Naive B cell (primary cell): ENCODE measurements around the gene PSENEN. TPM values are rescaled to one million over a fixed set of nuclear protein-coding genes. Genes with fewer than 3 reads are reported as not detected.

Experiments
- ATAC-seq, 2 donors: fragments of 150-1000 bp; cut with Tn5 transposase; 2 replicates each; pipeline ENCODE4 v1.10.0; 2021; ENCODE audit warnings: low read depth in 2 of 2, mild to moderate bottlenecking in 2 of 2, moderate library complexity in 2 of 2
- DNase-seq: peaks from one replicate; pipeline ENCODE4 v3.0.0; 2022
- H3K27ac Mint-ChIP-seq, 6 donors: one replicate each; pipeline ENCODE4 v1.8.0; 2020 to 2022; ENCODE audit warnings: mild to moderate bottlenecking in 6 of 6, mixed read lengths in 6 of 6, moderate library complexity in 5 of 6, inconsistent platforms in 2 of 6
- H3K27me3 Mint-ChIP-seq, 3 donors: one replicate each; pipeline ENCODE4 v1.8.0; 2021 to 2022; ENCODE audit warnings: mixed read lengths in 3 of 3, mild to moderate bottlenecking in 1 of 3
- H3K36me3 Mint-ChIP-seq, 2 donors: one replicate each; pipeline ENCODE4 v1.8.0; 2020 to 2022; ENCODE audit warnings: mixed read lengths in 2 of 2, inconsistent platforms in 1 of 2, mild to moderate bottlenecking in 1 of 2
- H3K4me1 Mint-ChIP-seq, 3 donors: one replicate each; pipeline ENCODE4 v1.8.0; 2020 to 2022; ENCODE audit warnings: mixed read lengths in 3 of 3, inconsistent platforms in 1 of 3, mild to moderate bottlenecking in 1 of 3, moderate library complexity in 1 of 3
- H3K4me3 Mint-ChIP-seq, 8 donors: one replicate each; pipeline ENCODE4 v1.8.0; 2020 to 2022; ENCODE audit warnings: mild to moderate bottlenecking in 8 of 8, mixed read lengths in 8 of 8, moderate library complexity in 8 of 8, inconsistent platforms in 2 of 8
- H3K9me3 Mint-ChIP-seq, 7 donors: one replicate each; pipeline ENCODE4 v1.8.0; 2020 to 2022; ENCODE audit warnings: mixed read lengths in 7 of 7, mild to moderate bottlenecking in 5 of 7, inconsistent platforms in 2 of 7, moderate library complexity in 1 of 7
- polyA plus RNA-seq, 6 donors: library from polyadenylated mRNA; unstranded; fragments of 300-500 nt; fragmentation: Illumina TruSeq; gene quantifications; one replicate each; pipeline ENCODE4 v1.2.3, GENCODE V29; 2021; ENCODE audit warnings: low read depth in 6 of 6

PSENEN gene, protein sequence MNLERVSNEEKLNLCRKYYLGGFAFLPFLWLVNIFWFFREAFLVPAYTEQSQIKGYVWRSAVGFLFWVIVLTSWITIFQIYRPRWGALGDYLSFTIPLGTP
- polyA plus RNA-seq = 100 to 1,000 TPM in 2 of 6 donors, 10 to 100 TPM in 4; 82.4 to 105 (median 94.3) TPM

DNA sequence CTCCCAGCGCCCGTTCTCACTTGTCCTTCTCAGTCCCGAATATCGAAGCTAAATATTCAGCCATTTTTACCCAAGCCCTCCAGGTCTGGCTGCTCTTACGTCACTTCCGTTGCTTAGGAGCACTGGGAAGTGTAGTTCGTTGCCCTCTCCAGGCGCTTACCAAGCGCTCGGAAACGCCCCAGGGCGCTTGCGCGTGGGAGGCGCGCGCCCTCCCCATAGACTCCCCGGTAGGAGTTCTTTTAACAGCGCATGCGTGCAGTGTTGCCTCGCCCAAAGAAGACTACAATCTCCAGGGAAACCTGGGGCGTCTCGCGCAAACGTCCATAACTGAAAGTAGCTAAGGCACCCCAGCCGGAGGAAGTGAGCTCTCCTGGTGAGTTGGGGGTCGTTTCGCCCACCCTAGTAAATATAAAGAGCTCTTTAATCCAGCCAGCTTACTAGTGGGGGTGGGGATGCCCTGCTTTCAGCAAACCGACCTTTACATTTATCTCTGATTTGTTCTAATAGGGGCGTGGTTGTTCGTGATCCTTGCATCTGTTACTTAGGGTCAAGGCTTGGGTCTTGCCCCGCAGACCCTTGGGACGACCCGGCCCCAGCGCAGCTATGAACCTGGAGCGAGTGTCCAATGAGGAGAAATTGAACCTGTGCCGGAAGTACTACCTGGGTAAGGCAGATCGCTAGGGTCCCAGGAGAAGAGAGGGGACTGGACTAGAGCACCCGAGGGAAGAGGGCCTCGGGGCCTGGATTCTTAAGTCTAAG is at the start of gene PSENEN, which contains the start of gene U2AF1L4:
Gene PSENEN, plus strand, starts transcription at position 324 of the 759 bp plus-strand sequence. Its CDS starts 280 bp downstream, at position 604.
Gene U2AF1L4, minus strand, starts transcription at position 91 of the 759 bp plus-strand sequence. Its CDS starts 27 bp downstream, at position 64.
- Mint-ChIP-seq H3K27me3 (no peaks in the 10 kb centered on the region), H3K4me3 (peak within 1 kb of the TSS; percentile 85 to 100 (median 96)), H3K4me1 (peaks cover 43 to 74% (median 64%) of the 10 kb centered on the region in 3 donors), H3K36me3 (peaks cover 0 to 8% of the 10 kb centered on the region in 2 donors), H3K9me3 (peaks cover 0 to 3% (median 0%) of the 10 kb centered on the region in 7 donors), H3K27ac (peak within 1 kb of the TSS; percentile 98 to 100 (median 99))
- ATAC-seq (peak; percentile 52 to 57), DNase-seq (peak; percentile 97)

DNA sequence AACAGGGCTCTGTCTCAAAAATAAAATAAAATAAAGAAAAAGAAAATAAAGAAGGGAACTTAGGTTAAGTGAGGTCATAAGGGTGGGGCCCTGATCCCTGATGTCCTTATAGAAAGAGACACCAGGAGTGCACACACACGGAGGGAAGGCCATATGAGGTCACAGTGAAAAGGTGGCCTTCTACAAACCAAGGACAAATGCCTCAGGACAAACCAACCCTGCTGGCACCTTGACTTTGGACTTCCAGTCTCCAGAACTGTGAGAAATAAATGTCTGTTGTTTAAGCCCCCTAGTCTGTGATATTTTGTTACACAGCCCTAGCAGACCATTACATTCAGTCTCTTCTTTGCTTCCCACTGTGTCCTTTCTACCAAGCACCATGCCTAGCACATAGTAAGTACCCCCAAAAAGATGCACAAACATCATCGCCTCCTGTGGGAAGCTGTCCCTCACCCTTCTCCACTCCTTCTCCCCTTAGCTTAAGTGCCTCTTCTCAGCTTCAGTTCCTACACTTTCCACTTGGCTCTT is 49.5 kb upstream of the PSENEN start:
- DNase-seq (no peak), ATAC-seq (no peak)
- Mint-ChIP-seq H3K36me3 (no peaks in the 10 kb centered on the region), H3K27ac (no peak overlapping the region), H3K4me1 (peaks cover 0 to 6% (median 4%) of the 10 kb centered on the region in 3 donors), H3K4me3 (no peak overlapping the region), H3K27me3 (peaks cover 0 to 10% (median 4%) of the 10 kb centered on the region in 3 donors), H3K9me3 (no peaks in the 10 kb centered on the region)

DNA sequence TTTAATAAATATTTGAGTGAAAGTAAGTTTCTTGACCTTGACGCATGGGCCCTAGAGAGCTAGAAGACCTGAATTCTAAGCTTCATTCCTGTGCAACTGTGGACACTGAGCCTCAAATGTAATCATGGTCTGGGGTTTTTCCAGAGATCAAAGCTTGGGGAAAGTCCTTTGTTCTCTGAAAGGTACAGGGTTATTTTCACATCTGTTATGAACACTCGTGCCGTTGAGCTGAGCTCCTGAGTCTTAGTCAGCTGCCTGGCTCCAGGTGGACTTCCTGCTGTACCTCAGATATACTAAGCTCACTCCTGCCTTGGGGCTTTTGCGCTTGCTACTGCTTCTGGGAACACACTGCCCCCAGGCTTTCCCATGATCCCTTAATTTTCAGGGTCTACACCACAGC is 48.6 kb upstream of the PSENEN start:
- Mint-ChIP-seq H3K9me3 (no peaks in the 10 kb centered on the region), H3K27ac (no peak overlapping the region), H3K4me1 (peaks cover 0 to 6% (median 4%) of the 10 kb centered on the region in 3 donors), H3K36me3 (no peaks in the 10 kb centered on the region), H3K27me3 (peaks cover under 1 to 10% (median 4%) of the 10 kb centered on the region in 3 donors), H3K4me3 (no peak overlapping the region)
- ATAC-seq (no peak), DNase-seq (no peak)

DNA sequence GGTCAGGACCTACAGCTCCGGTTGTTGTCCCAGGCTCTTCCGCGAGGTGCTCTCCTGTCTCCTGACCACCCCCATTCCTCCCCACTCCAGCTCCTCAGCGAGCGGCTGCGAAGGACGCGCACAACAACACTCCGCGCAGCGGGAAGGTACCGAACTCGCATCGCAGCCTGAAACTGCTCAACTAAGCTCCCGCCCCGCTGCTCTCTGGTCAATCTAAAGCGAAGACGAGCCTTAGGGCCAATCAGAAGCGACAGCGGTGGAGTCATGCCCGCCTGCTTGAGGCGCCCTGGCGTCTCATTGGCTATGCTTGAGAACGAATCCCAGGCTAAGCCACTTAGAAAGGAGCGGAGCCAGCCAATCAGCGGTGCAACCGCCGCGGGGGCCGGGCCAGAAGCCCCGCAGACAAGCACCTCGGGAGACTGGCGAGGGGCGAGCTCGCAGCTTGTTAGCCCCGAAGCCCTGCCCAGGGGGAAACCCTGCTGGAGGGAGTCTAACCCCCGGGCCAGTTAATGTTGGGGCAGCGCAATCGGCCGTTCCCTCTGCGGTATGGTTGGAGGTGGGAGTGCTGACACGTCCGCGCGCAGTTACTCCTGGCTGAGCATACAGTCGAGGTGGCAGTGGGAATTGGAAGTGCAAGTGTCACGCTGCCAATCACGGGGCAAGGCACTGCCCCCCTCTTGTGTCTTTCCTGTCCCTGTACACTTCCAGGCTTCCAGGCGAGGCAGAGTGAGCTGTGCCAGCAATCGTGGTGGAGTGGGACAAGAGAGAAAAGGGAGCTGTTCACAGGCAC is 43.0 kb upstream of the PSENEN start:
- Mint-ChIP-seq H3K4me1 (peaks cover 5 to 7% (median 6%) of the 10 kb centered on the region in 3 donors), H3K9me3 (peaks cover 0 to 1% (median 0%) of the 10 kb centered on the region in 7 donors), H3K27ac (peak overlapping the region in 5 of 6 donors; percentile 53 to 91 (median 87)), H3K27me3 (peaks cover 6 to 16% (median 7%) of the 10 kb centered on the region in 3 donors), H3K4me3 (peak overlapping the region; percentile 86 to 100 (median 94)), H3K36me3 (no peaks in the 10 kb centered on the region)
- ATAC-seq (peak; percentile 98 to 99), DNase-seq (peak; percentile 87)

DNA sequence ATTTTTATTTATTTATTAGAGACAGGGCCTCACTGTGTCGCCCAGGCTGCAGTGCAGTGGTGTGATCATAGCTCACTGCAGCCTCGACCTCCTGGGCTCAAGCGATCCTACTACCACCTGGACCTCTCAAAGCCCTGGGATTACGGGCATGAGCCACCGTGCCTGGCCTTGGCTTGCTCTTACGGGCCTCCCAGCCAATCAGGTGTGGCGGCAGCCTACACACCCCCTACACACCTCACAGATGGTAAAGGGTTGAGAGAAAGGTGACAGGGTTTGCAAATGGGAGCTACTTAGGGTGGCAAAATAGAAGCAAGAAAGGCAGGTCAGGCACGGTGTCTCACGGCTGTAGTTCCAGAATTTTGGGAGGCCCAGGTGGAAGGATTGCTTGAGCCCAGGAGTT is 42.1 kb upstream of the PSENEN start:
- peaks cover 6 to 16% (median 7%) of the 10 kb centered on the region in 3 donors for H3K27me3 Mint-ChIP-seq
- ATAC-seq (no peak), DNase-seq (no peak)
- H3K36me3 Mint-ChIP-seq = no peaks in the 10 kb centered on the region
- H3K4me3 Mint-ChIP-seq = peak overlapping the region in 6 of 8 donors; percentile 12 to 97 (median 89)
- H3K27ac Mint-ChIP-seq = no peak overlapping the region
- H3K9me3 Mint-ChIP-seq = peaks cover 0 to 1% (median 0%) of the 10 kb centered on the region in 7 donors
- H3K4me1 Mint-ChIP-seq = peaks cover 5 to 7% (median 6%) of the 10 kb centered on the region in 3 donors

DNA sequence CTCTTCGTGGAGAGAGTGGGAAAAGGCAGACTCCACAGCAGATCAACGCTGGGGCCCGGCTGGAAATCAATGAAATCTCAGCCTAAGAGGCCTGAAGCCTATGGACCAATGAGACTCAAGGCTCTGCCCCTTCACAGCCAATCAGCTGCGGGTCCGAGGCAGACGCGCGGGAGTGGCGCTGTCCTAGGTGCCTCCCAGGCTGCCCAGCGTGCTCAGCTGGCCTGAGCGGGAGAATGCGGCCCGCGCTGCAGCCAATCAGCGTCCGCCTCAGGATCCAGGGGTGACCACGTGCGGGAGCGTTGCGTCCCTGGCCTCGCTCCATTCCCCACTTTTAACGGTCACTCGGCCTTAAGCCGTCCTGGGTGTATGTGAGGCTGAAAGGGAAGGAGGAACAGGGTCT is 41.2 kb upstream of the PSENEN start, which contains the start of gene ZBTB32:
Gene ZBTB32, plus strand, starts transcription at position 341 of the 400 bp plus-strand sequence. CDS start 10,069 bp downstream, outside the sequence.
- Mint-ChIP-seq H3K4me3 (peak within 1 kb of the TSS in 4 of 8 donors; percentile 12 to 97 (median 46)), H3K4me1 (peaks cover 5 to 7% (median 6%) of the 10 kb centered on the region in 3 donors), H3K27ac (no peak within 1 kb of the TSS), H3K36me3 (no peaks in the 10 kb centered on the region), H3K9me3 (peaks cover 0 to 1% (median 0%) of the 10 kb centered on the region in 7 donors), H3K27me3 (peaks cover 6 to 9% (median 7%) of the 10 kb centered on the region in 3 donors)
- DNase-seq (no peak), ATAC-seq (no peak)

DNA sequence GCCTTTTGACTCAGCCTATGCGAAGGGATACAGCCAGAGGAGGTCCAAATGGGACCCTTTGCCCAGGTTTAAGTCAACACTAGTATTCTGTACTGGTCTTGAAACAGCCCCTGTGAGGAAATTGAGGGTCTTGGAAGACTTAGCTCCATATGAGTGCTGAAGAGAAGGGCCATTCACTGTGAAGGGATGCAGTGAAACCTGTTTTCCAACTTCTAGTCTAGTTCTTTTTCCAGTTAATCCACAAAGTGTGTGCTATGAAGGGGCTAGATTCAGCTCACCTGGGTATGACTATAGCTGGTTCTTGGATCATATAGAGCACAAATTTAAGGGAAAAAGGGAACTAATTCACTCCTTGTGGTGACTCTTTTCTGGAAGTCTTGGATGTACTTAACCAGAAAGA is 37.1 kb upstream of the PSENEN start:
- Mint-ChIP-seq H3K9me3 (no peaks in the 10 kb centered on the region), H3K36me3 (no peaks in the 10 kb centered on the region), H3K4me1 (peaks cover 7 to 29% (median 14%) of the 10 kb centered on the region in 3 donors), H3K27ac (no peak overlapping the region), H3K4me3 (no peak overlapping the region), H3K27me3 (no peaks in the 10 kb centered on the region)
- DNase-seq (no peak), ATAC-seq (no peak)

DNA sequence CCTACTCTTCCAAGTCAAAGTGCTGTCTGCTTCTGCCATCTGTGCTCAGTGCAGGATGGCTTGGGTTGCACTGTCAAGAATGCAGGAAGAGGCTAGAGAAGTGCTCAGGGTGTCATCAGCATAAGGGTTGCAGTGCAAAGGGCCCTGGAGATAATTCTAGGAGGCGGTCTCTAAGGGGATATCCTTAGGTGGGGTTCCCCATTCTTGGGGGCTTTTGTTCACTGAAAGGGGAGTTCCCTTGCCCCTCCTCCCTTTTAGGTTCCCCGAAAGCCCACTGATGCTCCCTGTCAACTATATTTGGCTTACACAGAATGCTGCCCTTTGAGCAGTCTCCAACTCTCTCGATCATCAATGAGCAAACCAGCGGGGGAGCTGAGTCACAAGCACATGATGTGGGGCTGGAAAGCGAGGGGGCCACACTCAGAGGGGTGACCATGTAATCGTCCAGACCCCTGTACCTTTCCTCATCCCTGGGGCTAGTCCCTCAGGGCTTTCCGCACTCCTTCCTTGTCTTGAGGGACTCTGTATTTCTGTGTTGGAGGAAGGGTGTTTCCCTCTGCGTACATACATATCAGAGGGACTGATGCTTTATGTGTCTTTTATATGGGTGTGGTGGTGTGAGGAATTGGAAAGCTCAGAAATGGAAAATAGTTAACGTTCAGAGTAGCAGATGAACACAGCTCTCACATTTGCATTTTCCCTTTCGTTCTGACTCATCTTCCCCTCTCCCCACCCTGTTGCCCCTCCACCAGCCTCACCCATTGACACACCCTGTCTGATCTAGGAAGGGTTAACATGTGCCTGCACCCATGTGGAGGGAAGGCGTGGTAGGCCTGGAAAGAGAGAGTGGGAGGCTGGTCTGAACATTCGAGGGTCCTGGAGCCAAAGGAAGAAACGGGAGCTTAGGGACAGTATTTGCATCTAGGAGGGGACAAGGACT is 34.4 kb upstream of the PSENEN start:
- peak; percentile 53 for ATAC-seq
- DNase-seq = no peak
- Mint-ChIP-seq H3K9me3 (no peaks in the 10 kb centered on the region), H3K27me3 (no peaks in the 10 kb centered on the region), H3K4me3 (peak overlapping the region in 6 of 8 donors; percentile 2 to 67 (median 42)), H3K27ac (peak overlapping the region; percentile 15 to 98 (median 85)), H3K36me3 (no peaks in the 10 kb centered on the region), H3K4me1 (peaks cover 29 to 44% (median 34%) of the 10 kb centered on the region in 3 donors)

DNA sequence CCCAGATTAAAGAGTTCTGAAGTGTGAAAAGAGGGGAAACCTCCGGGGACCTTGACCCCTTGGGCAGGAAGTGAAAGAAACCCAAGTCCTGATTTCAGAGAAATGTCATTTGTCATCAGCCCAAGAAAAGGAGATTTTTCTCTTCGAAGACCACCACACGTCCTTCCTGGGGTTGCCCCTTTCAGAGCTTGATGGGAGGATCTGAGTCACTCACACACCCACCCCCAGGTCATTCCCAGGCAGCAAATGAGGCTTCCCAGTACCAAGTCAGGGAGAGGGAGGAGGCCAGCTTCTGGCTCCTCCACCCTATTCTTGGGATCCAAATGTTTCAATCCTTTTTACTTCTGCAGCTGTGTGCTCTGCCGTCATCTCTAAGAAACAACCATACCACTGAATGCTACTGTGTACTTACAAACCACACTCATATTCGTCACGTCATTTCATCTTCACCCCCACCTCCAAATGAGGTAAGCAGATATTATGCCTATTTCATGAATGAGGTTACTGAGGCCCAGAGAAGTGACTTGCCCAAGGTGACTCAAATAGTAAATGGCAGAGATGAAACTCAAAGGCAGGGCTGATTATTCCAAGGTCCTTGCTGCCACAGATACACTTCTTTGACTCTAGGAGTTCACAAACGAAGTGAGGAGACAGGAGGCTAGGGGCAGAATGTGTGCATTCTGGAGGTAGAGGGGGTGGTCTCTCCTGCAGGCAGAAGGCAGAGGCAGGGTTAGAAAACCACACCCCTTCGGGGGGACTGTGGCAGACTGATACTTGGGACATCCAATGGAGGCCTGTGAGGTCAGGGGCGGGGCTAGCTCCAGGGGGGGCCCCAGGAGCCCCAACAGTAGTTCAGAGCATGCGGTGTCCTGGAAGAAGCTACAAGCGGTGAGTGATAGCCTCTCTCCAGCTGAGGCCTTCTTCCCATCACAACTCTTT is 32.6 kb upstream of the PSENEN start:
- H3K27me3 Mint-ChIP-seq = no peaks in the 10 kb centered on the region
- H3K9me3 Mint-ChIP-seq = no peaks in the 10 kb centered on the region
- H3K27ac Mint-ChIP-seq = peak overlapping the region; percentile 7 to 95 (median 89)
- H3K4me3 Mint-ChIP-seq = peak overlapping the region; percentile 29 to 88 (median 59)
- peaks cover 37 to 53% (median 41%) of the 10 kb centered on the region in 3 donors for H3K4me1 Mint-ChIP-seq
- no peaks in the 10 kb centered on the region for H3K36me3 Mint-ChIP-seq
- ATAC-seq (no peak), DNase-seq (no peak)

DNA sequence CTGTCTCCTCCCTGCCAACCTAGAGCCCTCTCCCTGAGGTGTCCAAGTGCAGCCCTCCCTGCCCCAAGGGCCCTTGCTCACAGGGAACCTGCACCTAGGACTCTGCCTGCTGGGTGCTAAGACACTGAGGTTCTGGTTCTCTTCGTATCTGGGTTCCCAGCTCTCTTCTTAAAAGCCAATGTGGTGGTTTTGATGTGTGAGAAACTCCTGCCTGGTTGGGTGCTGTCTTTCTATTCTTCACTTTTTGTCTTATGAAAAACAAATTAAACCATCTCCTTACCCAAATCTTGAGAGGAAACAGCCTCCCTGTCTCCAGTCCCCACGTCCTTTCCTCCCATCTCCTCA is 32.0 kb upstream of the PSENEN start:
- peak overlapping the region in 3 of 6 donors; percentile 78 to 95 (median 85) for H3K27ac Mint-ChIP-seq
- H3K36me3 Mint-ChIP-seq = no peaks in the 10 kb centered on the region
- peaks cover 38 to 54% (median 41%) of the 10 kb centered on the region in 3 donors for H3K4me1 Mint-ChIP-seq
- no peaks in the 10 kb centered on the region for H3K27me3 Mint-ChIP-seq
- ATAC-seq (no peak), DNase-seq (no peak)
- H3K4me3 Mint-ChIP-seq = peak overlapping the region in 4 of 8 donors; percentile 10 to 88 (median 50)
- no peaks in the 10 kb centered on the region for H3K9me3 Mint-ChIP-seq

DNA sequence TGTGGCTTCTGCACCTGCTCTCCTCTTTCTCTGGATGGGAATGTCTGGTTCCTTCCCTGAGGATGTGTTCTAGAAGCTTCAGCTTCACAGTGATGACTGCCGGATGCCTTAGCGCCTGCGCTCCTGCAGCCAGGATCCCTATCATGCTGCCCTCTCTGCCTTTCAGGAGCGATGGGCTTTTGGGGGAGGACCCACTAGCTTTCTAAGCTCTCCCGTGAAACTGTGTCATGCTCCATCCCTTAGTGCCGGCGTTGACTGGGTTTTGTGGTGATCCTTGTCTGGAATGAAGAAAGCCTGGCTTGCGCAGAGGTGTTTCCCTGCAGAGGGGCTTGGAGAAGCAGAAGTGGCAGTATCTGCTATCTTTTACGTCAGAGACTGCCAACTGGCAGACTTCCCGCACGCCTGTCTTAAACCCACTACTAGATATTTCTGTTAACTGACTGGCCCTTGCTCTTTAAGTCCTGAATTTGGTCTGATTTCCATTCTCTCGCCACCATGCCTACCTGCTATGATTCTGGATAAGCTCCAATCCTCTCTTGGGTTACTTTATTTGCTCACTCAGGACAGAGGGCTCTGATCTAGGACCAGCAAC is 31.5 kb upstream of the PSENEN start:
- Mint-ChIP-seq H3K9me3 (no peaks in the 10 kb centered on the region), H3K27me3 (no peaks in the 10 kb centered on the region), H3K4me3 (peak overlapping the region in 4 of 8 donors; percentile 39 to 88 (median 62)), H3K4me1 (peaks cover 41 to 59% (median 44%) of the 10 kb centered on the region in 3 donors), H3K27ac (peak overlapping the region in 4 of 6 donors; percentile 33 to 95 (median 80)), H3K36me3 (no peaks in the 10 kb centered on the region)
- ATAC-seq (no peak), DNase-seq (no peak)
